ENCODE data around the gene EFHC1. TPM values are rescaled to one million over a fixed set of nuclear protein-coding genes. Genes with fewer than 3 reads are reported as not detected.

EFHC1 gene
- total RNA-seq, 2 experiments from 2014 or later = 20.7 to 24.8 TPM

DNA sequence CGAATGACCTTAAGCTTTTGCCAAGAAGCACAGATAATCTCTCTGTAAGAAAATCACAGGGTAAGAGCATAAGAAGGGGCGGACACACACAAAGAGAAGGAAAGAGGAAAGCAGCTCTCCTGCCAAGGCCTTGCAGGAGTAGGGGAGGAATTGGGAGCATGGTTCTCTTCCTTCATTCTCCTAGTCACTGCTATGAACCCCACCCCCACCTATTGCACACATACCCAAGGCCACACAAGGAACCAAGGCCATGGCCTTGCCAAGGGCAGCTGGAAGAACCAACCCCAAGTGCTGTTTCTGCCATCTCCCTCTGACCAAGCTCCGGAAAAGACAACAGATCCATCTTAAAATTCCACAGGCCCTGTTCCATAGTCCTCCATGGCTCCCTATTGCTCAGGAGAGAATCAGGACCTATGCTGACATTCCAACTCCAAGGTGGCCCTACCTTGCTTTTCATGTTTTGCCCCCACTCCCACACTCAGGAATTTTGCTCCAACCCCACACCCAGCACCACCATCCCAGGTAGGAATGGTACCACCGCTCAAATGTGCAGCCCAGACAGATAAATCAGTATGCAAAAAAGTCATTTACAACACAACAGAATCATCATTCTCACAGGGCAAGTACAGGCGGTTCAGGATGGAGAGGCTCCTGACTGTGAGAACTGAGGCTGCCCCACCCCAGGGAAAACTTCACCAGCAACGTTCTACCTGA is 125.4 kb downstream of the EFHC1 start:
- peaks cover 54% of the 10 kb centered on the region for H3K4me1 ChIP-seq (ENCODE audit: insufficient read depth, low read length, poor library complexity, severe bottlenecking)
- no peak for DNase-seq (ENCODE audit: low spot score)
- no peak overlapping the region for H3K4me2 ChIP-seq (ENCODE audit: low read length)
- H2AFZ ChIP-seq (ENCODE audit: low read length) = no peak overlapping the region
- H3K9me3 ChIP-seq (ENCODE audit: low read length) = no peaks in the 10 kb centered on the region
- BruUV-seq (replicated peaks) = no TSS peak
- H3K79me2 ChIP-seq (ENCODE audit: insufficient read depth, low read depth, low read length) = peaks cover 56% of the 10 kb centered on the region
- peaks cover 7% of the 10 kb centered on the region; the same call in 1 of the 2 replicates for H4K20me1 ChIP-seq (ENCODE audit: insufficient read depth, low read length)
- CTCF ChIA-PET (ENCODE audit: unreplicated experiment) = interaction anchor here (0.6 kb wide), 1 partner anchor 9 kb away, joined by 5 read pairs; no protein-coding TSS in a partner anchor
- no peak overlapping the region for H3K4me3 ChIP-seq (ENCODE audit: low read depth, low read length, poor library complexity, severe bottlenecking)
- POLR2A ChIA-PET = interaction anchor here (0.6 to 1.3 kb wide), 4 partner anchors 9 to 258 kb away, joined by 3 to 6 read pairs (median 4); no protein-coding TSS in a partner anchor
- intact Hi-C loops (cut with micrococcal nuclease; ENCODE audit: unreplicated experiment) = no loop called here
- peaks cover 4% of the 10 kb centered on the region; the same call in 1 of the 2 replicates for H3K36me3 ChIP-seq (ENCODE audit: insufficient read depth, low read length)
- no peak overlapping the region for H3K27ac ChIP-seq (ENCODE audit: low read depth, low read length, poor library complexity, severe bottlenecking)
- TF ChIP-seq EZH2phosphoT487 (IDR thresholded peaks at IDR 0.05; ENCODE audit: borderline replicate concordance, low read depth, low read length) = no peak
- TF ChIP-seq, protein P1, sequence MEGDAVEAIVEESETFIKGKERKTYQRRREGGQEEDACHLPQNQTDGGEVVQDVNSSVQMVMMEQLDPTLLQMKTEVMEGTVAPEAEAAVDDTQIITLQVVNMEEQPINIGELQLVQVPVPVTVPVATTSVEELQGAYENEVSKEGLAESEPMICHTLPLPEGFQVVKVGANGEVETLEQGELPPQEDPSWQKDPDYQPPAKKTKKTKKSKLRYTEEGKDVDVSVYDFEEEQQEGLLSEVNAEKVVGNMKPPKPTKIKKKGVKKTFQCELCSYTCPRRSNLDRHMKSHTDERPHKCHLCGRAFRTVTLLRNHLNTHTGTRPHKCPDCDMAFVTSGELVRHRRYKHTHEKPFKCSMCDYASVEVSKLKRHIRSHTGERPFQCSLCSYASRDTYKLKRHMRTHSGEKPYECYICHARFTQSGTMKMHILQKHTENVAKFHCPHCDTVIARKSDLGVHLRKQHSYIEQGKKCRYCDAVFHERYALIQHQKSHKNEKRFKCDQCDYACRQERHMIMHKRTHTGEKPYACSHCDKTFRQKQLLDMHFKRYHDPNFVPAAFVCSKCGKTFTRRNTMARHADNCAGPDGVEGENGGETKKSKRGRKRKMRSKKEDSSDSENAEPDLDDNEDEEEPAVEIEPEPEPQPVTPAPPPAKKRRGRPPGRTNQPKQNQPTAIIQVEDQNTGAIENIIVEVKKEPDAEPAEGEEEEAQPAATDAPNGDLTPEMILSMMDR (conservative IDR thresholded peaks at IDR 0.05; ENCODE audit: low read length) = no peak
- H3K9me2 ChIP-seq (ENCODE audit: insufficient read depth, low read length) = no peaks in the 10 kb centered on the region

DNA sequence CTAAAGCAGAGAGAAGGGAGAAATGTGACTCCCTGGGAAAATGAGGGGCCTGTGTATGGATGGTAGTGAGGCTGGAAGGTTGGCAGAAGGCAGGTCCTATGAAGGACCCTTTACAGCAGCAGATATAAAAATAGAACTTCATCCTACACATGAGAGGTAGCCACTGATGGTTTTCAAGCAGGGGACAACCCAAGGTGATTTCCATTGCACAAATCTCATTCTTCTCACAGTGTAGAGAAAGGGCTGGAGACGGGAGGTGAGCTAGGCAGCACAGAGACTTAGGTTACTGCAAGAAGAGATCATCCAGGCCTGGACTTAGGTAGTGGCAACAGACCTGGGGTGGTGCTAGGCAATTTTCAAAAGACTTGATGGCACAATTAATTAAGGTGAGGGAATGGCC is 126.0 kb downstream of the EFHC1 start:
- CTCF ChIA-PET (ENCODE audit: unreplicated experiment) = interaction anchor here (1.5 kb wide), 1 partner anchor 10 kb away, joined by 8 read pairs; no protein-coding TSS in a partner anchor
- H3K27ac ChIP-seq (ENCODE audit: low read depth, low read length, poor library complexity, severe bottlenecking) = no peak overlapping the region
- POLR2A ChIA-PET = interaction anchor here (0.7 to 2.3 kb wide), 2 partner anchors 10 to 18 kb away, joined by 3 to 12 read pairs; no protein-coding TSS in a partner anchor
- no peak overlapping the region for H3K4me3 ChIP-seq (ENCODE audit: low read depth, low read length, poor library complexity, severe bottlenecking)
- H3K9me2 ChIP-seq (ENCODE audit: insufficient read depth, low read length) = no peaks in the 10 kb centered on the region
- TF ChIP-seq EZH2phosphoT487 (IDR thresholded peaks at IDR 0.05; ENCODE audit: borderline replicate concordance, low read depth, low read length) = no peak
- TF ChIP-seq, protein P1 (conservative IDR thresholded peaks at IDR 0.05; ENCODE audit: low read length) = no peak
- peaks cover 62% of the 10 kb centered on the region for H3K79me2 ChIP-seq (ENCODE audit: insufficient read depth, low read depth, low read length)
- H3K4me1 ChIP-seq (ENCODE audit: insufficient read depth, low read length, poor library complexity, severe bottlenecking) = peaks cover 56% of the 10 kb centered on the region
- peaks cover 7% of the 10 kb centered on the region; the same call in 1 of the 2 replicates for H4K20me1 ChIP-seq (ENCODE audit: insufficient read depth, low read length)
- BruUV-seq (replicated peaks) = no TSS peak
- H3K9me3 ChIP-seq (ENCODE audit: low read length) = no peaks in the 10 kb centered on the region
- DNase-seq (ENCODE audit: low spot score) = no peak
- peaks cover 9% of the 10 kb centered on the region; the same call in 1 of the 2 replicates for H3K36me3 ChIP-seq (ENCODE audit: insufficient read depth, low read length)
- 0 out of 2 replicates have a peak overlapping the region, but pooled peaks have one; percentile 2 for H3K4me2 ChIP-seq (ENCODE audit: low read length)
- intact Hi-C loops (cut with micrococcal nuclease; ENCODE audit: unreplicated experiment) = no loop called here
- H2AFZ ChIP-seq (ENCODE audit: low read length) = no peak overlapping the region
